ENCODE results near the gene PPP1R9A.

- no peak for TF ChIP-seq CTCF (IDR thresholded peaks at IDR 0.05)
- TF ChIP-seq POLR2A (IDR thresholded peaks at IDR 0.05) = no peak
Measured at GRCh38 chr7:95018021-95018420, 110.6 kb downstream of the PPP1R9A start.

Measured in sigmoid colon (tissue), 3 donors.